ENCODE measurements around the gene ME3. TPM values are rescaled to one million over a fixed set of nuclear protein-coding genes. Genes with fewer than 3 reads are reported as not detected.
"Not testable (repeated sequence)": the region's sequence is repeated elsewhere in the genome, so short reads cannot be mapped to it uniquely, and the experiment has no call there.

Gene ME3
- total RNA-seq, 1 experiment from 2014 or later, result not detected

DNA sequence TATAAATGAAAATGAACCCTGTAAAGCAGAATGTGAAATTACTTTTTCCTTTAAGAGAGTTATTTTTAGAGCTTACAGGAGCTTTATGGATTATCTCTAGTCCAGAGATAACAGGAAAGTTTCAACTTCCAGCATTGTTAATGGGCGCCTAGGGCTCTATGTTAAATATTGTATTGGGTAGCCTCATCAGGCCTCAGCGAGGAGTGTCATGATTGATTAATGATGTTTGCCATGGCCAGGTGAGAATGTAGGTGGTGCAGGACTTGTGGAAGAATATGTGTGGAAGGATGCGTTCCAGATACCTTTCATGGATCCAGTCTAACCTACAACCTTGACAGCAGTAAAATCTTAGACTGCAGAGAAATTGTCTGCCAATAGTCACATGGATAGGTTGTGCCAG is 50.6 kb downstream of the ME3 start:
- DNase-seq (ENCODE audit: low spot score), result no peak

DNA sequence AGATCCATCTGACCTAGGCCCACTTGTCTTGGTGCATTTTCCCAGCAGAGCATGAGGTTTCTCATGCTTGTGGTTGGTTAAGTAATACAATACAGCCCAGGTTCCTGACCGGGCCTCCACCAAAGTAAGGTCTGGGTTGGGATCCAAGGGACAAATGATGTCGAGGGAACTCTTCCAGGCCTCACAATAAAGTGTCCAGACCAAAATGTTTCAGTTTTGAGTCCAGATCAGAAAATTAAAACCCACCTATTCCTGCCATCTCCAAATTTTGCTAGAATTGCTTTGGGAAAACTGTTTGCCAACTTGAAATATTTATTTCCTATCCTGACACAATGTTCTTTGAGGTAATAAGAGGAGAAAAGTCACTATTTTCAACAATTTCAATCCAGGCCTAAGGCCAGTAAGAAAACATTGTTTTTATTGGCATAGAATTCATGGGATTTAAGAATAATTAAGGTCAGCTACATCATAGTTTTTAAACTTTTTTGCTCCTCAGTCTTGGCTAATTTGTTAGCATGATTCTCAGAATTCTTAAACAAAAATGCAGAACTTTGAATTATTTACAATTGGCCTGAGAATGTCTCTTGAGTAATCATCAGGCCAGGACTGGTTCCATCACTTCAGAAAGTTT is 51.4 kb downstream of the ME3 start:
- DNase-seq (ENCODE audit: low spot score), result peak; percentile 63

DNA sequence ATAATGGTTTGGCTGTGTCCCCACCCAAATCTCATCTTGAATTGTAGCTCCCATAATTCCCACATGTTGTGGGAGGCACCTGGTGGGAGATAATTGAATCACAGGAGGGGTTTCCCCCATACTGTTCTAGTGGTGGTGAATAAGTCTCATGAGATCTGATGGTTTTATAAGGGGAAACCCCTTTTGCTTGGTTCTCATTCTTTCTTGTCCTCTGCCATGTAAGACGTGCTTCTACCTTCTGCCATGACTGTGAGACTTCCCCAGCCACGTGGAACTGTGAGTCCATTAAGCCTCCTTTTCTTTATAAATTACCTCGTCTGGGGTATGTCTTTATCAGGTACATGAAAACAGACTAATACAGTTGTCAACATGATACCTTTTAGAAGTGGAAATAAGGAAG is 53.0 kb downstream of the ME3 start:
- DNase-seq (ENCODE audit: low spot score), result not testable (repeated sequence)

DNA sequence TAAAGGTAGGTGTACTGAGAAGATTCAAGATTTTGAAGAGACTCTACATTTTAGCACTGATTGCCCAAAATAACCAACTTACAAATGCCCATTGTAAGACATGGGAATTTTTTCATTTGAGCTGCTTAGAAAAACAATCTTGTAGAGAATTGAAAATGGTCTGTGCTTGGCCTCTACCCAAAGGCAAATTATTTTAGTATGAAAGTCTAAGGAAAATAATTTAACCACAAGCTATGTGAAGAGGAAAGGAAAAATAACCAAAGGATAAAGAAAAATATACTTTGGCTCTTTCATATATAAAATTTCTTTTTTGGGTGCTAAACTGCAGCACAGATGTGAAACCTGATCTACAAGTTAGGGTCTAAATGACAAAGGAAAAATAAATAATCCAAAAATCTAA is 54.9 kb downstream of the ME3 start:
- no peak for DNase-seq (ENCODE audit: low spot score)

DNA sequence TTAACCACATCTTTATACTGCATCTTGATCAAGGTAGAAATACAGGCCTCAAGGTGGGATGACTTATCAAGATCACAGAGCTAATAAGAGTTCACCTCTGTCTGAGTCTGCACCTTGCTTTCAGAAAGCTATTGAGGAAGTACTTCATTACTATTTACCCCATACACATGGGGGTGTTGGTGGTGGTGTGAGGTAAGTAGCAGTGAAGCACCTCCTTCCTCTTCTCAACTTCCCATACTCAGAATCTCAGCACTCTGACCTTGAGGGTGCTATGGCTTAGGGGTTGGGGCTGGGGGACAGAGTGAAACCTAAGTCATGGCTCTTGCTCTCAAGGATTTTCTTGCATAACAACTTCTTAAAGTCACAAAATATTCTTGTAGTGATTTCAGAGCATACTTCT is 56.9 kb downstream of the ME3 start:
- no peak for DNase-seq (ENCODE audit: low spot score)

DNA sequence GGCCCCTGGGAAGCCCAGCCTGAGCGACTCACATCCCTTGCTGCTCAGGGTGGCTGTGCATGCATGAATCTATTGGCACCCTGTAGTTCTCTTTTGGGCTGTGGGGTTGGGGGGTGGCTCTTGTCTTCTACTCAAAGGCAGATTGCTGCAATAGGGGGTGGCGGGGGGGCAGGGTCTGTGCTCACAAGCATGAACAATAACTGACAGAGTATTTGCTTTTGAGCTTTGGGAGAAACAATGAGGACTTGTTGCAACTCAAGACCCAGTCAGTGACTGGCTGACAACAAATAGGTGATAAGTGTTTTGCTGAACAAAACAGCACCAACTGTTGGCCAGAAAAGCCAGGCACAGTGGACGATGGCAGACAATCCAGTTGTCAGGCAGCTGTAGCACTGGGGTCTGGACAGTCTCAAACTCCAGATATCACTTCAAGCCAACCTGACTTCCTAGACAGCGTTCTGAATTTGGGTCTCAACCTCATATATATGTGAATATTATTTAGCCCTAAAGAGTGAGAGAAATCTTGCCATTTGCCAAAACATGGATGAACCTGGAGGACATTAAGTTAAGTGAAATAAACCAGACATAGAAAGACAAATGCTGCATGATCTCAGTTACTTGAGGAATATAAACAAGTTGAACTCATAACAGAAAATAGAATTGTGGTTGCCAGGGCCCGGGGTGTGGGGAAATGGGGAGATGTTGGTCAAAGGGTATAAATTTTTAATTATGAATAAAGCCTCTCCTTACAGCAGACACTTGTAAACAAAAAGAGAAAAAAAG is 61.7 kb downstream of the ME3 start:
- no peak for DNase-seq (ENCODE audit: low spot score)

DNA sequence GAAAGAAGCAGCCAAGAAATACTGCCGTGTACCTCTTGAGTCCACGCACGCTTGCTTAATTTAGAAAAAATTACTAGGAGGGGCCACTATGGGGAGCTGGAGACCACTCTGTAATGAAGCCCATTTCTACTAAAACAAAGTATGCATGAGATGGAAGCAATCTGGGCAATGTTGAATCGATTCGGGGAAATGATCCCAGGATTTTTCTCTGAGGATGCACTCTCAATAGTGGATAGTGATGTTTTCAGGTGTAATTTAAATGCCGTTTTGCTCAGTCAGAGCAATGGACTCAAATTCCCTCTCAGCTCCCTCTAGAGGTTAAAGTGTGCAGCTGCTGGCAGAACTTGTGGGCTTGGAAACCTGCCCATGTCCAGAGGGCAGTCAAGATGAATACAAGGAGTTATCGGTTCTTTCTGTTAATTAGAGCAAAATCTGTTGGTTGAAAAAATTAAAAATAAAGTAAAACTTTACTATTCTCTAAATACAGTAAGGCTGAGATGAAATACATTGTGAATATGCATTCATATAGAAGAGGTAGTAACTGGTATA is 64.1 kb downstream of the ME3 start:
- DNase-seq (ENCODE audit: low spot score), result peak; percentile 70

DNA sequence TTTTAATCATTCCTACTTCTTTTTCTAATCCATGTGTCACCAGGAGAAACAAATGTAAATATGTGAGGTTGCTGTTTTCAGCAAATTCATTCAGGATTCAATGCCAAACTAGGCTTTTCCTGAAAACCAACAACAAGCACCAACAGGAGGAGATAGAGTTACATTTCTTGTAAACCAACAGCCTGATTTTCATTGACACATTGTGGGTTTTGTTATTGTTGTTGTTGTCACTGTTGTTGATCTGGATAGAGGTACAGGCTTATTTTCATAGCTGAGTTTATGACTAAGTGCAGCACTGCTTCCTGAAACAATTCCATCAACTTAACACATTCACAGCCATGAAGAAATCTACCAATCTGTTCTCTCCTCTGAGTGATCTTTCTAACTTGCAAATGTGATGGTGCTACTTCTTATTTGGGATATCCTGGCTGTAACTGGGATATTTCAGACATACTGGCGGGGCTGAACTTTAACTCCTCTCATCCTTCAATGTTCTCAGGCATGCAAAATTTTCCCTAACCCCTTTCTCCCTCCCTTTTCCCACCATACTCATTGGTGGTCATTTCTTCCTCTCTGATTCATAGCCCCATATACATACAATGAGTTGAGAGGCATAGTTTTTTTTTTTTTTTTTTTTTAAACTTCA is 65.5 kb downstream of the ME3 start:
- peak; percentile 31 for DNase-seq (ENCODE audit: low spot score)

DNA sequence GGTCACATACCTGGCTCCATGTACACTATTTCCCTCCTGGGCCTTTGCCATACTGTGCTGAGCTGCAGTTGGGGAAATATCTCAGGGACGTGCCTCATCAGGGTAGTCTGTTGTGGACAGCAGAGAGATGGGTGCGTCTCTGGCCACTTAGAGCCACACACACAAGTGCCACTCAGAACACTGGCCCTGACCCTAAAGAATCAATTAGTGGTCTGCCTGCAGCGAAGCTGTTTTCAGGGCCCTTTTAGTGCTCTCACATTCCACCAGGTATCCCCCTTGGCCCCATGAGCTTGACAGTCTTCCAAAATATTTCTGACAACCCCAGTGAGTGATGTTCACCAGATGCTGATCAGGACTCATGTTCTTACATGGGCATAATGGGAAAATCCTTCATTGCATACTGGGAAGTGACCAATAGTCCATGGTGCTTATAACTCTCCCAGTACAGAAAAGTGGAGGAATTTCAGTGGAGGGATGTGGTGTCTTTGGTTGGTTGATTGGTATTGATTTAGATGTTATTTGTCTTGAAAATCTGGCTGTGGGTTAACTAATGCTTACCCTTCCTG is 66.1 kb downstream of the ME3 start:
- no peak for DNase-seq (ENCODE audit: low spot score)

DNA sequence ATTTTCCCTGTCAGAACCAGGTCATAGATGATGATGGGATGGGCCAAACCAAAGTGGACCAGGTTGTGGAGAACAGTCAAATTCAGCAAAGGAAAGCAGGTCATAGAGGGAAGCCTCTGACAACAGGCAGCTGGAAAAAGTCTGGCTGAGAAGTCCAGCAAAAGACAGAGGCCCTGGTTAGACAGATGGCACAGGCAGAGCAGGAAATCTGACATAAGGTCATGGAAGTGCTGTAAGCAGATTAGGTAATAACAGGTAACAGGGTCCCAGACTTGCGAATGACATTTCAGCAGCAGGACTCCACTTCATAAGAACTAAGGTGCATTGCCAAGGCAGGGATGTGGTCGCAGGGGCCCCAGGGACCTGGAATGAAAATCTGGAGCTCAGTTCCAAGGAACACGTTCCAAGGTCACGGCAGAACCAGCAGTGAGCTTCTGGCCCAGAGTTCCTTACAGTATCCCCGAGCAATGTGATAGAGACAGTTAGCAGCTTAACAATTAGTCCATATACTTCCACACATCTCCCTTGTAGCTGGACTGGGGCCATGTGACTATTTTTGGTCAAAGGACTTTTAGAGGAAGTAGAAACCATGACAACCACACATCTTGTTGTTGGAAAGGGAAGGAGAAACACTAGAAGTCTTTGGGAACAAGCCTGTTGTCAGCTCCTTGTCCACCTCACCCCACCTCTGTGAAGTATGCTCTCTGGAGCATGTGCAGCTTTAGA is 75.4 kb downstream of the ME3 start:
- no peak for DNase-seq (ENCODE audit: low spot score)

DNA sequence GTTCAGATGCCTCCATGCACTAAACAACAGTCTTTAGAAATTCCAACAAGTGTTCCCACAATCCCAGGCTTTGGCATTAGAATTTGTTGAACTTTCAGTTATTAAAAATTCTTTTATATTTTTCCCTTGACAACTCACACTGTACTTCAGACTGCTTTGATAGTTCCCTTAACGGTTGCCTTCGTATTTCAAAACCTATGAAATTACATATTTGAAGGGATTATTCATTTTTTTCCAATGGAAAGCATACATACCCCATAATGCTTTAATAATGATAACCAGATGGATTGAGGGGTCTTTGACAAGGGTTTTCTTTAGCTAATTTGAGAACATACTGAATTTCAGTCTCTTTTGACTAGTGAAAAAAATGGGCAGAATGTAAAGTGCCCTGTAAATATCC is 76.5 kb downstream of the ME3 start:
- DNase-seq (ENCODE audit: low spot score), result no peak

DNA sequence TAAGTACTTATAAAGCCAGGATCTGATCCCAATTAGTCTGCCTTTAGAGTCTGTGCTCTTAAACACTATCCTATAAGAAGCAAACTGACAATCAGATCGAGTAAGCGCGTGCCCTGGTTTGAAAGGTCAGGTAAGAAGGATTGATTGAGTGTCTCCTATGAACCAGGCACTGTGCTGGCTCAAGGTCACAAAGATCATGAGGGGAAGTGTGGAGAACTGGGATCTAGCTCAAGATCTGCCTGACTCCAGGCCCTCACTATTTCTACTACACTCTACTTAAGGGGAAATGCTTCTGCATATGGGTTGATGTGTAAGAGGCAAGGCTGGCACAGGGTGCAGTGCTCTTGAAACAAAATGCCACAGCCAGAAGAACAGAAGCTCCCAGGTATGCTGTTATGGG is 77.0 kb downstream of the ME3 start:
- DNase-seq (ENCODE audit: low spot score), result no peak

DNA sequence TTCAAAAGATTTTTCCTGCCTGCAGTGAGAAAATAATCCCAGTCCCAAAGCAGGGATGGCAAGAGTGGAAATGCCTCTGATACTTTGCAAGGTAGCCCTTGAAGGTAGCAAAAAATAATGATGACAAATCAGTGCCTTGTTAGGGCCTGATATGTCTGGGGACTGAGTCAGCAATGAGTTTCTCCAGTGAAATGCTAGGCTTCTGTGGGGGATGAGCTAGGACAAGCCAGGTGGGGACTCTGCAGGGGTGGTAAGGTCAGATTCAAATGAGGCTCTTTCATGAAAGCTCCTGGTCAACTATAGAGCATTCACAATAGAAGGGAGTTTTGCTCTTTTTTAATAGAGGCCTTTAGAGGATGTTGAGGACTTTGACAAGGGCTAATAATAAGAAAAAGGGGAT is 77.7 kb downstream of the ME3 start:
- DNase-seq (ENCODE audit: low spot score), result no peak

DNA sequence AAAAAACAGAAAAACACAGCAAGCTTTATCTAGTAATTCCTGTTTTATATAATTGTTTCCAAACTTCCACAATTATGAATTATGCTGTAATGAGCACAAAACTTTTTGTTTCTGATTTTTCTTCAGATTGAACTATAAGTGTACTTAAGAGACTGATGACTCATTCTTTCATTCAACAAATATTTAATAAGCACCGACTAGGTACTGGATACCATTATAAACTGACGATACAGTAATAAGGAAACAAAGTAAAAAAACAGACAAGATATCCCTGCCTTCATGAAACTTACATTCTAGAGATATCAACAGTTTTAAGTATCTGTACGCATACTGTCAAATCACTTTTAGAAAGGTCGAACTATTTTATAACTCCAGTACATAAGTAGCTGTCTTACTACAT is 78.6 kb downstream of the ME3 start:
- DNase-seq (ENCODE audit: low spot score), result no peak

DNA sequence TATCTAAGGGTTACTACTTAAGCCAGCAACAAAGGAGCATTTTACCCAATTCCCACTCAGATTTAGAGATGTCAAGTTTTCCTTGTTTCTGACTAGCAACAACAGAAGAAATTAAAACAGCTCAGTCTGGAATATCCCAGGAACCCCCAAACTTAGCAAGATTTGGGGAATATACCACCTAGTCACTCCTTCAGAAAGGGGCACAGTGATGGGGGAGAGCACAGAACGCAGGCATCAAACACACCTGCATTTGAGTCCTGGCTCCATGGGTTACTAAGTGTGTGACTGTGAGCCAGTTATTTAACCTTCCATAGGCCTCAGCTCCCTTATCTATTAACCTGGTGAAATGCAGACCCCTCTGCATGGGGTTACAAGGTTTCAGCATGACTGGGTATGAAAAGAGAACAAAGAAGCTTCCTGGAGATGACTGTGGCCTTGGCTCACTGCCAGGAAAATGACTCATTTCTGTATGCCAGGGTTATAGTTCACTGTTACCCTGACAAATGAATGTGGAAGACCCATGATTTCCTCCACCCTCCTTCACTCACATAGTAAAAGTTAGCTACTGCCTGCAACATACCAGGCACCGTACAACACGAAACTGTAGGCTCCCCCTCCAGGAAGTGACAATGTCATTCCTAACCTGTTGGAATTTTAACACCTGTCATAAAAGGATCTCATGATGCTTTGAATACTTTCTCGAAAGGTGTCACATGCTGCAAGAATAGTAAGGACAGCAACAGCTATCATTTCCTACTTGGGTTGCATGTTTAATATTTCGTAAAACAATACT is 79.6 kb downstream of the ME3 start:
- peak; percentile 83 for DNase-seq (ENCODE audit: low spot score)

DNA sequence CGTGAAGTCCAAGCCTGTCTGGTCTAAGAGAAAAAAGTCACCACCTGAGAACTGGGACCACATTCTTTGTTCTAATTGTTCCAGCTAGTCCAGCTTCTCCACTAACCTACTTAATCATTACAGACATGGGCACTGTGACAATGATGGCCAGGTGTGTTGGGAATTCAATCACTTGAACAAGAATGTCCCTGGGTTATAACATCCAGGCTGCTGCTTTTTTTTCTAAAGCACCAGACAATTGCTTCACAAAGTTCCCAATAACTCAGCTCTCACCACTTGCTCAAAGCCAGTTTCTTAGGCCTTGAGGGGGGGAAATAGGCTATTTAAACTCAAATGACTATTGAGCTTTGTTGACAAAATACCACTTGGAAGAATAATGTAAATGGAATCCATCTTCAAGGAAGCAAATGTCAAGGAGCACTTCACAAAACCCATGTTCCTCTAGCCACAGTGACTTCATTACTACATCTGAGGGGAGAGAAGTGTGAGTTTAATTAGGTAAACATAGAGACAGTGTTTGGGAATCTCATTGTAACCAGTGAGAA is 80.3 kb downstream of the ME3 start:
- no peak for DNase-seq (ENCODE audit: low spot score)

DNA sequence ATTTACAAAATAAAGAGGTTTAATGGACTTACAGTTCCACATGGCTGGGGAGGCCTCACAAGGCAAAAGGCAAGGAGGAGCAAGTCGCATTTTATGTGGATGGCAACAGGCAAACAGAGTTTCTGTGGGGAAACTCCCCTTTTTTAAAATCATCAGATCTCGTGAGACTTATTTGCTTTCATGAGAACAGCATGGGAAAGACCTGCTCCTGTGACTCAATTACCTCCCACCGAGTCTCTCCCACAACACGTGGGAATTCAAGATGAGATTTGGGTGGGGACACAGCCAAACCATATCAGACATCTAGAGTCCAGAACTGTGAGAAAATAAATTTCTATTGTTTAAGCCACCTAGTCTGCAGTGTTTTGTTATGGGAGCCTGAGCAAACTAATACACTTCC is 80.8 kb downstream of the ME3 start:
- DNase-seq (ENCODE audit: low spot score), result no peak

DNA sequence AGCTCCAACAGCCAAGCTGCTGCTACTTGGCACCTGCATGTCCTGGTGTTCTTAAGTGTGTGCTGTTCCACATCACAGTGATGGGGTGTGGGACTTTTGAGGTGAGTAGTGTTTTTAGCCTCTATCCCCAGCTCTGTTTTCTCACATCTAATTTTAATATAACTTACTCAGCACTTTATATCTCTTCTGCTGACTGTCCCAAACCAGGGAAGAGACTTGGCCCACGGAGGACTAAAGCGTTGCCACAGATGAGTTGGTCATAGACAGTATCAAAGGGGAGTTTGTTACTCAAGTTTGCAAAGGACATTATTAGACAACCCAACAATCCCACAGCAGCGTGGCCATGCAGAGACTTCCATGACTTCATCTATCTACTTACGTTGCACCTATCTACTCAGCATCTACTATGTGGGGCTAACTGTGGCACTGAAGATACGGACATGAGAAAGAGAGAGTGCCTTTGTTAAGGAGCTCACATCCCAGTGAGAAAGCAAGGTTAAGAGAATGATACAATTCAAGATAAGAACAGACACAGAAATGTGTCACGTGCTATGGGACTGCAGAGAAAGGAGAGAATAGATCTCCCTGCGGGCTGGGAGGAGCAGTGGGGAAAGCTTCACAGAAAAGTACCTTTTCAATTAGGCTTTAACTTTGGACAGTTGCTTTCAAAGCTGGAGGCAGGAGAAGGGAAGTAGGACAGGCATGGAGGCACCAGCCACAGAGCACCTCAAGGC is 82.4 kb downstream of the ME3 start:
- no peak for DNase-seq (ENCODE audit: low spot score)

DNA sequence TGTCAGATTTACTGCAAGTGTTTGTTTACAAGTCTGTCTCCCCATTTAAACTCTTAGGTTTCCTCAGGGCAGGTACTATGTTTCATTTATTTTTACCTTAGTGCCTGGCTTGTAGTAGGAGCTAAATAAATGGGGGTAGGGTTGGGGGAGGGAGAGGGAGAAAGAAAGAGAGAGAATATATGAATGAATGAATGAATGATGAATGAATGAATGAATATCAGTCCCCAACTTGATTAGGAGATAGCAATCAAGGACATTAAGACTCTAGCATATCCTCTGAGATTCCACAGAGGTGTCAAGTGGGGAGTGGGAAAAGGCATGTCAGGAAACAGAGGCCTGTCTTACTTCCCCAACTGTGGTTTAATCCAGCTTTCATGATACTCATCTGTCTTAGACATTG is 83.2 kb downstream of the ME3 start:
- no peak for DNase-seq (ENCODE audit: low spot score)

DNA sequence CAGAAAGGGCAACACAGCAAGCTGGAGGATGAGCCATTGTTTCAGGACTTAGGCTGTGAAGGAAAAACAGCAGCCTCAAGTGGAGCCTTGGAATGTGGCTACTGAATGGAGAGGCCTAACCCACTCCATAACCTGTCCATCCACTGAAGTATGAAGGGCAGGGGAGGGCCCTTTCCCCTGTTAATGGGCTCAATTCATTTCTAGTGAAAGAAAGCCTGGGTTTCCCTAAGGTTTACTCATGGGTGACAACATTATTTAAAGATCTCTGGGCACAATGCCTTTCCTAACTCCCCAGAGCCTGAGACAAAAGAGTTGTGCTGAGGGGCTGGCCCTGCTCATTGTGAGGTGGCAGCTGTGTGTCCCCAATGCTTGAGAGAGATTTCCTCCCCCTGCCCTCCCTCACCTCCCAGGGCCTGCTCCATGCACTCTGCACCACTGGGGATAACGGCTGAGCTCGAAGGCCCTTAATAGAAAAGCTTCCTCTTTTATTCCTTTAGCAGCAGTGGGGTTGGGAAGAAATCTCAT is 83.8 kb downstream of the ME3 start:
- DNase-seq (ENCODE audit: low spot score), result no peak

Data from H4 (cell line).